Osteoblast (primary cell): ENCODE results near the gene CP. TPM values are rescaled to one million over a fixed set of nuclear protein-coding genes. Genes with fewer than 3 reads are reported as not detected.

ENCODE experiments used
- DNase-seq: peaks from one replicate; pipeline ENCODE4 v3.0.0; 2011; ENCODE audit warnings: low spot score, mixed read lengths; ENCODE audit not compliant: insufficient read length; ENCODE audit errors: missing footprints
- H2AFZ ChIP-seq: 2 replicates; pipeline ENCODE4 v1.6.0; 2011; ENCODE audit warnings: mild to moderate bottlenecking, low read length
- H3K27ac ChIP-seq: 2 replicates; pipeline ENCODE4 v1.5.1; 2011; ENCODE audit warnings: mild to moderate bottlenecking, low read depth, low read length, moderate library complexity
- H3K27me3 ChIP-seq: 2 replicates; pipeline ENCODE4 v1.6.0; 2012; ENCODE audit warnings: mild to moderate bottlenecking, control low read depth, inconsistent platforms, low read length, moderate library complexity; ENCODE audit not compliant: insufficient read depth
- H3K36me3 ChIP-seq: 2 replicates; pipeline ENCODE4 v1.5.1; 2011; ENCODE audit warnings: mild to moderate bottlenecking, low read length, control low read depth, moderate library complexity; ENCODE audit not compliant: insufficient read depth
- H3K4me1 ChIP-seq: 2 replicates; pipeline ENCODE4 v1.5.1; 2011; ENCODE audit warnings: mild to moderate bottlenecking, low read length, control low read depth, moderate library complexity; ENCODE audit not compliant: insufficient read depth
- H3K4me2 ChIP-seq: 2 replicates; pipeline ENCODE4 v1.6.0; 2011; ENCODE audit warnings: mild to moderate bottlenecking, low read length; ENCODE audit not compliant: insufficient read depth
- H3K4me3 ChIP-seq: fragments of 200-600 bp; sonication (generic); 3 replicates; pipeline ENCODE4 v1.5.1; 2012; ENCODE audit warnings: mild to moderate bottlenecking, low read length, inconsistent platforms; ENCODE audit not compliant: insufficient read depth
- H3K79me2 ChIP-seq: 2 replicates; pipeline ENCODE4 v1.6.0; 2012; ENCODE audit warnings: mild to moderate bottlenecking, low read length, control low read depth, inconsistent platforms; ENCODE audit not compliant: insufficient read depth
- H3K9me3 ChIP-seq: 2 replicates; pipeline ENCODE4 v1.5.1; 2011; ENCODE audit warnings: low read depth, low read length, control low read depth
- H4K20me1 ChIP-seq: 2 replicates; pipeline ENCODE4 v1.6.0; 2012; ENCODE audit warnings: mild to moderate bottlenecking, low read length, control low read depth; ENCODE audit not compliant: insufficient read depth
- total RNA-seq: library from RNA; depleted of rRNA; stranded (reverse); fragments of >200 nt; gene quantifications from 2 replicates; pipeline ENCODE4 v1.2.3, GENCODE V29; 2012
- TF ChIP-seq, protein P1 (sequence below): IDR thresholded peaks from 2 replicates; pipeline ENCODE4 v1.5.1; 2011; ENCODE audit warnings: mild to moderate bottlenecking, low read depth, low read length, moderate library complexity; ENCODE audit errors: extremely low read depth

CP gene
- 0.88 and 1.4 TPM in 2 replicates for total RNA-seq

DNA sequence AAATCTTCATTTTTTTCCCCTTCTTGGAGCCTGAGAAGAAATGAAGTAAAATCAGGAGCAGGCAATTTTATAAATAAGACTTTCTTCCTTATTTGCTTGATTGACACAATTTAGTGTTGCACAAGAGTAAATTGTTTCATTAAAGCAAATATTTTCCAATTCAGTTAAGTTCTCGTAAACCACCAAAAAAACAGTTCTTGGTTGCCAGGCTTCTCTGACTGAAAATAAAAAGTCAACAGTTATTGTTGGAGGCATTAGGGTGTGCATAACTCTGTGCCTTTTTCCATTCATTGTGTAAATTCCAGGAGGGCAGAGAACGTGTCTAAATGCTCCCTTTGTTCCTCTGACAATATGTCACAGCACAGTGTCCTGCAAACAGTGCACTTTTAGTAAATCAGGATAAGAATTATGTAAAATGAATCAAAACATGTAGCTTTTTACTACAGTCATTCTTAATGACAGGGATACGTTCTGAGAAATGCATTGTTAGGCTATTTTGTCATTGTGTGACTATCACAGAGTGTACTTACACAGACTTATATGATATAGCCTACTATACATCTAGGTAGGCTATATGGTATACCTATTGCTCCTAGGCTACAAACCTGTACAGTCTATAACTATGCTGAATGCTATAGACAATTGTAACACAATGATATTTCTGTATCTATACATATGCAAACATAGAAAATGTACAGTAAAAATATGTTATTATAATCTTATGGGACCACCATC lies at the start of gene CP:
CP (minus strand) TSS at position 47 of the 735 bp plus-strand sequence; CDS start at position 10, 37 bp downstream.
- no peak for DNase-seq
- TF ChIP-seq, protein P1, sequence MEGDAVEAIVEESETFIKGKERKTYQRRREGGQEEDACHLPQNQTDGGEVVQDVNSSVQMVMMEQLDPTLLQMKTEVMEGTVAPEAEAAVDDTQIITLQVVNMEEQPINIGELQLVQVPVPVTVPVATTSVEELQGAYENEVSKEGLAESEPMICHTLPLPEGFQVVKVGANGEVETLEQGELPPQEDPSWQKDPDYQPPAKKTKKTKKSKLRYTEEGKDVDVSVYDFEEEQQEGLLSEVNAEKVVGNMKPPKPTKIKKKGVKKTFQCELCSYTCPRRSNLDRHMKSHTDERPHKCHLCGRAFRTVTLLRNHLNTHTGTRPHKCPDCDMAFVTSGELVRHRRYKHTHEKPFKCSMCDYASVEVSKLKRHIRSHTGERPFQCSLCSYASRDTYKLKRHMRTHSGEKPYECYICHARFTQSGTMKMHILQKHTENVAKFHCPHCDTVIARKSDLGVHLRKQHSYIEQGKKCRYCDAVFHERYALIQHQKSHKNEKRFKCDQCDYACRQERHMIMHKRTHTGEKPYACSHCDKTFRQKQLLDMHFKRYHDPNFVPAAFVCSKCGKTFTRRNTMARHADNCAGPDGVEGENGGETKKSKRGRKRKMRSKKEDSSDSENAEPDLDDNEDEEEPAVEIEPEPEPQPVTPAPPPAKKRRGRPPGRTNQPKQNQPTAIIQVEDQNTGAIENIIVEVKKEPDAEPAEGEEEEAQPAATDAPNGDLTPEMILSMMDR, result no peak
- H3K79me2 ChIP-seq, result no peaks in the 10 kb centered on the region
- H2AFZ ChIP-seq, result peak within 1 kb of the TSS; percentile 68
- no peak within 1 kb of the TSS for H3K4me2 ChIP-seq
- no peaks in the 10 kb centered on the region for H3K9me3 ChIP-seq
- H3K36me3 ChIP-seq, result no peaks in the 10 kb centered on the region
- H3K27me3 ChIP-seq, result no peaks in the 10 kb centered on the region
- no peaks in the 10 kb centered on the region for H4K20me1 ChIP-seq
- H3K27ac ChIP-seq, result no peak within 1 kb of the TSS
- peaks cover 11% of the 10 kb centered on the region for H3K4me1 ChIP-seq
- H3K4me3 ChIP-seq, result no peak within 1 kb of the TSS

- TF ChIP-seq, protein P1, result no peak
- Histone ChIP-seq H4K20me1 (no peaks in the 10 kb centered on the region), H3K4me2 (peak overlapping the region; percentile 9), H3K79me2 (no peaks in the 10 kb centered on the region), H3K4me3 (no peak overlapping the region), H3K27me3 (no peaks in the 10 kb centered on the region), H3K27ac (no peak overlapping the region), H2AFZ (peak overlapping the region; percentile 52), H3K4me1 (peaks cover 5% of the 10 kb centered on the region), H3K9me3 (no peaks in the 10 kb centered on the region), H3K36me3 (no peaks in the 10 kb centered on the region)
- no peak for DNase-seq
Observed at GRCh38 chr3:149270180-149270579, 48.6 kb upstream of the CP start.

GRCh38 chr3:149269687-149270086 lies 48.1 kb upstream of the CP start:
- H2AFZ ChIP-seq, result peak overlapping the region; percentile 52
- H4K20me1 ChIP-seq, result no peaks in the 10 kb centered on the region
- peak overlapping the region; percentile 1 for H3K4me2 ChIP-seq
- H3K36me3 ChIP-seq, result no peaks in the 10 kb centered on the region
- TF ChIP-seq, protein P1, result no peak
- no peak overlapping the region for H3K27ac ChIP-seq
- no peak overlapping the region for H3K4me3 ChIP-seq
- H3K79me2 ChIP-seq, result no peaks in the 10 kb centered on the region
- DNase-seq, result no peak
- H3K4me1 ChIP-seq, result no peaks in the 10 kb centered on the region
- H3K9me3 ChIP-seq, result no peaks in the 10 kb centered on the region
- H3K27me3 ChIP-seq, result no peaks in the 10 kb centered on the region

DNA sequence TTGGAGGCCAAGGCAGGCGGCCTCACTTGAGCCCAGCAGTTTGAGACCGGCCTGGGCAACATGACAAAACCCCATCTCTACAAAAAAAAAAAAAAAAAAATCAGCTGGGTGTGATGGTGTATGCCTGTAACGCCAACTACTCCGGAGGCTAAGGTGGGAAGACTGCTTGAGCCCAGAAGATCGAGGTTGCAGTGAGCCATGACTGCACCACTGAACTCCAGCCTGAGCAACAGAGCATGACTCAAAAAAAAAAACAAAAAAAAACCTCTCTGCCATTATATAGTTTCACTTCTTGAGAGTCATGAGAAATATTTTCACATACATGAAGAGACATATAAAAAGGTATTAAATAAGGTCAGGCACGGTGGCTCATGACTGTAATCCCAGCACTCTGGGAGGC lies 45.9 kb upstream of the CP start:
- DNase-seq, result no peak
- no peaks in the 10 kb centered on the region for H3K9me3 ChIP-seq
- H2AFZ ChIP-seq, result no peak overlapping the region
- H3K4me2 ChIP-seq, result no peak overlapping the region
- H3K36me3 ChIP-seq, result no peaks in the 10 kb centered on the region
- H3K27ac ChIP-seq, result no peak overlapping the region
- no peaks in the 10 kb centered on the region for H4K20me1 ChIP-seq
- no peaks in the 10 kb centered on the region for H3K79me2 ChIP-seq
- H3K4me1 ChIP-seq, result no peaks in the 10 kb centered on the region
- no peak overlapping the region for H3K4me3 ChIP-seq
- no peaks in the 10 kb centered on the region for H3K27me3 ChIP-seq
- TF ChIP-seq, protein P1, result no peak
